Sigmoid colon (tissue), 4 donors: ENCODE results near the gene ATXN7.

ENCODE experiments used
- CTCF ChIP-seq, 4 experiments: fragments of 450-650 bp in 3 of 4; fragments of 200-600 bp in 1 of 4; IDR thresholded peaks; one replicate each; pipeline ENCODE4 v1.5.1; 2016 to 2019; ENCODE audit warnings: antibody characterized with exemption in 4 of 4, mild to moderate bottlenecking in 3 of 4, moderate library complexity in 2 of 4
- POLR2A ChIP-seq, 2 donors: fragments of 450-650 bp; IDR thresholded peaks; one replicate each; pipeline ENCODE4 v1.6.1; 2016; ENCODE audit warnings: antibody characterized with exemption in 2 of 2, mild to moderate bottlenecking in 2 of 2, moderate library complexity in 2 of 2
- POLR2AphosphoS5 ChIP-seq, 4 donors: sonication (generic); formaldehyde crosslinking; IDR thresholded peaks; one replicate each; pipeline ENCODE4 v1.6.1; 2017; ENCODE audit warnings: antibody characterized with exemption in 4 of 4

GRCh38 chr3:63842127-63842526 is 21.5 kb upstream of the ATXN7 start:
- TF ChIP-seq CTCF (IDR thresholded peaks at IDR 0.05) (no peak), POLR2AphosphoS5 (IDR thresholded peaks at IDR 0.05) (no peak), POLR2A (IDR thresholded peaks at IDR 0.05) (no peak)
